Loucy (cell line): Measurements from ENCODE around the gene TMEM273.

ENCODE experiments used
- CTCF ChIP-seq: fragments of 200-600 bp; sonication (generic); conservative IDR thresholded peaks from 2 replicates; pipeline ENCODE4 v1.5.1; 2014; ENCODE audit warnings: mild to moderate bottlenecking, antibody characterized with exemption, low read length
- EZH2phosphoT487 ChIP-seq: fragments of 200-600 bp; IDR thresholded peaks from 2 replicates; pipeline ENCODE4 v1.6.1; 2018; ENCODE audit warnings: antibody characterized with exemption, mild to moderate bottlenecking, moderate library complexity, borderline replicate concordance

- TF ChIP-seq EZH2phosphoT487 (no peak), CTCF (no peak)
These were observed 23.9 kb upstream of the TMEM273 start for GRCh38 chr10:49212076-49212475.
